ENCODE measurements around the gene KIF16B.

KIF16B gene

DNA sequence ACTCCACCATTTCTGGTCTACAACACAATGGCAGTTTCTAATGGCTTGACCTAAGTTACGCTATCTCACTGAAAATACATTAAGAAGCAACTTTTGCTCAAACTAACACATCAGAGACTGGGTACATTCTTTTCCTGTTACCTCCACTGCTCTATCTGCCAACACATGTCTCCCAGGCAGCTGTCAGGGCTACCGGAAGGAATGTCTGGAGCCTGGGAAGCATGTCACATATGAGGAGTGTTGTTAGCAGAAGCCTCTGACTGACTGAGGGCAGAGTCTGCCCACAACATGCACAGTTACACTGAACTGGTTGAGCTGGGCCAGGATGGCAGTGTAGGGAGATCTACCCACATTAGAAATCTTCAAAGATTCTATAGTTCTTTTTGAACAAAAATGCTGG is 264.5 kb downstream of the KIF16B start:
- Histone ChIP-seq H3K4me3 (replicated peaks; ENCODE audit: insufficient read depth, low read length) (no peak overlapping the region), H3K27ac (replicated peaks) (no peak overlapping the region), H3K27me3 (ENCODE audit: insufficient read depth, poor library complexity, severe bottlenecking) (no peaks in the 10 kb centered on the region)
- TF ChIP-seq, protein P1, sequence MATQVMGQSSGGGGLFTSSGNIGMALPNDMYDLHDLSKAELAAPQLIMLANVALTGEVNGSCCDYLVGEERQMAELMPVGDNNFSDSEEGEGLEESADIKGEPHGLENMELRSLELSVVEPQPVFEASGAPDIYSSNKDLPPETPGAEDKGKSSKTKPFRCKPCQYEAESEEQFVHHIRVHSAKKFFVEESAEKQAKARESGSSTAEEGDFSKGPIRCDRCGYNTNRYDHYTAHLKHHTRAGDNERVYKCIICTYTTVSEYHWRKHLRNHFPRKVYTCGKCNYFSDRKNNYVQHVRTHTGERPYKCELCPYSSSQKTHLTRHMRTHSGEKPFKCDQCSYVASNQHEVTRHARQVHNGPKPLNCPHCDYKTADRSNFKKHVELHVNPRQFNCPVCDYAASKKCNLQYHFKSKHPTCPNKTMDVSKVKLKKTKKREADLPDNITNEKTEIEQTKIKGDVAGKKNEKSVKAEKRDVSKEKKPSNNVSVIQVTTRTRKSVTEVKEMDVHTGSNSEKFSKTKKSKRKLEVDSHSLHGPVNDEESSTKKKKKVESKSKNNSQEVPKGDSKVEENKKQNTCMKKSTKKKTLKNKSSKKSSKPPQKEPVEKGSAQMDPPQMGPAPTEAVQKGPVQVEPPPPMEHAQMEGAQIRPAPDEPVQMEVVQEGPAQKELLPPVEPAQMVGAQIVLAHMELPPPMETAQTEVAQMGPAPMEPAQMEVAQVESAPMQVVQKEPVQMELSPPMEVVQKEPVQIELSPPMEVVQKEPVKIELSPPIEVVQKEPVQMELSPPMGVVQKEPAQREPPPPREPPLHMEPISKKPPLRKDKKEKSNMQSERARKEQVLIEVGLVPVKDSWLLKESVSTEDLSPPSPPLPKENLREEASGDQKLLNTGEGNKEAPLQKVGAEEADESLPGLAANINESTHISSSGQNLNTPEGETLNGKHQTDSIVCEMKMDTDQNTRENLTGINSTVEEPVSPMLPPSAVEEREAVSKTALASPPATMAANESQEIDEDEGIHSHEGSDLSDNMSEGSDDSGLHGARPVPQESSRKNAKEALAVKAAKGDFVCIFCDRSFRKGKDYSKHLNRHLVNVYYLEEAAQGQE (IDR thresholded peaks at IDR 0.05; ENCODE audit: insufficient replicate concordance, low read depth), result no peak
- TF ChIP-seq GABPA (IDR thresholded peaks at IDR 0.05; ENCODE audit: low read depth) (no peak), SPI1 (IDR thresholded peaks at IDR 0.05; ENCODE audit: borderline replicate concordance, low read depth) (no peak), POLR2AphosphoS5 (IDR thresholded peaks at IDR 0.05; ENCODE audit: low read depth) (no peak)
- TF ChIP-seq, protein P2, sequence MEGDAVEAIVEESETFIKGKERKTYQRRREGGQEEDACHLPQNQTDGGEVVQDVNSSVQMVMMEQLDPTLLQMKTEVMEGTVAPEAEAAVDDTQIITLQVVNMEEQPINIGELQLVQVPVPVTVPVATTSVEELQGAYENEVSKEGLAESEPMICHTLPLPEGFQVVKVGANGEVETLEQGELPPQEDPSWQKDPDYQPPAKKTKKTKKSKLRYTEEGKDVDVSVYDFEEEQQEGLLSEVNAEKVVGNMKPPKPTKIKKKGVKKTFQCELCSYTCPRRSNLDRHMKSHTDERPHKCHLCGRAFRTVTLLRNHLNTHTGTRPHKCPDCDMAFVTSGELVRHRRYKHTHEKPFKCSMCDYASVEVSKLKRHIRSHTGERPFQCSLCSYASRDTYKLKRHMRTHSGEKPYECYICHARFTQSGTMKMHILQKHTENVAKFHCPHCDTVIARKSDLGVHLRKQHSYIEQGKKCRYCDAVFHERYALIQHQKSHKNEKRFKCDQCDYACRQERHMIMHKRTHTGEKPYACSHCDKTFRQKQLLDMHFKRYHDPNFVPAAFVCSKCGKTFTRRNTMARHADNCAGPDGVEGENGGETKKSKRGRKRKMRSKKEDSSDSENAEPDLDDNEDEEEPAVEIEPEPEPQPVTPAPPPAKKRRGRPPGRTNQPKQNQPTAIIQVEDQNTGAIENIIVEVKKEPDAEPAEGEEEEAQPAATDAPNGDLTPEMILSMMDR (IDR thresholded peaks at IDR 0.05; ENCODE audit: insufficient read depth, low read length), result no peak
- no peak for DNase-seq (ENCODE audit: low read depth in 1 of 2, low spot score in 1 of 2)

DNA sequence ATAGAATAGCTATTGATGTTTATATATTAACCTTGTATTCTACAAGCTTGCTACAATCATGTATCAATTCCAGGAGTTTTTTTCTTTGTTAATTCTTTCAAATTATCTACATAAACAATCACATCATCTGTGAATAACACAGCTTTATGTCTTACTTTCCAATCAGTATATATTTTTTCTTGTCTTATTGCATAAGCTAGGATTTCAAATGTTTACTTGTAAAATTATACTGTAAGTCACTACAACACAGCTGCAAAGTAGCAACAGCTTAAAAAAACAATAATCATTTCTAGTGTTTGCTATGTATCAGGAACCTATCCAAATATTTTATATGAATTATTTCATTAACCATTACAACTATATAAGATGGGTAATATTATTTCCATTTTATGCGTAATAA is 270.4 kb downstream of the KIF16B start:
- H3K27ac ChIP-seq (replicated peaks), result no peak overlapping the region
- no peak for DNase-seq (ENCODE audit: low read depth in 1 of 2, low spot score in 1 of 2)
- no peak overlapping the region for H3K4me3 ChIP-seq (replicated peaks; ENCODE audit: insufficient read depth, low read length)
- no peaks in the 10 kb centered on the region for H3K27me3 ChIP-seq (ENCODE audit: insufficient read depth, poor library complexity, severe bottlenecking)
- TF ChIP-seq, protein P2 (IDR thresholded peaks at IDR 0.05; ENCODE audit: insufficient read depth, low read length), result no peak
- TF ChIP-seq POLR2AphosphoS5 (IDR thresholded peaks at IDR 0.05; ENCODE audit: low read depth) (no peak), GABPA (IDR thresholded peaks at IDR 0.05; ENCODE audit: low read depth) (no peak), SPI1 (IDR thresholded peaks at IDR 0.05; ENCODE audit: borderline replicate concordance, low read depth) (no peak)
- TF ChIP-seq, protein P1 (IDR thresholded peaks at IDR 0.05; ENCODE audit: insufficient replicate concordance, low read depth), result no peak

DNA sequence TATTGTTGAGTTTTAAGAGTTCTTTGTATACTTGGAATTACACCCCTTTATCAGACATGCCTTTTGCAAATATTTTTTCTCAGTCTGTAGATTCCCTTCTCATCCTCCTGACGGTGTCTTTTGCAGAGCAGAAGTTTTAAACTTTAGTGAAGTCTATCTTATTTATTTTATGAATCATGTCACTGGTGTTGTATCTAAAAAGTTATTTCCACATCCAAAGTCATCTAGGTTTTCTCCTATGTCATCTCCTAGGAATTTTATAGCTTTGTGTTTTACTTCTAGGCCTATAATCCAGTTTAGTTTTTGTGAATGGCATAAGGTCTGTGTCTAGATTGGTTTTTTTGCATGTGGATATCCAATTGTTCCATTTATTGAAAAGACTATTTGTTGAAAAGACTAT is 271.3 kb downstream of the KIF16B start:
- Histone ChIP-seq H3K27ac (replicated peaks) (no peak overlapping the region), H3K27me3 (ENCODE audit: insufficient read depth, poor library complexity, severe bottlenecking) (no peaks in the 10 kb centered on the region), H3K4me3 (replicated peaks; ENCODE audit: insufficient read depth, low read length) (no peak overlapping the region)
- DNase-seq (ENCODE audit: low read depth in 1 of 2, low spot score in 1 of 2), result no peak
- TF ChIP-seq, protein P1 (IDR thresholded peaks at IDR 0.05; ENCODE audit: insufficient replicate concordance, low read depth), result no peak
- TF ChIP-seq, protein P2 (IDR thresholded peaks at IDR 0.05; ENCODE audit: insufficient read depth, low read length), result no peak
- no peak for TF ChIP-seq SPI1 (IDR thresholded peaks at IDR 0.05; ENCODE audit: borderline replicate concordance, low read depth)
- TF ChIP-seq POLR2AphosphoS5 (IDR thresholded peaks at IDR 0.05; ENCODE audit: low read depth), result no peak
- no peak for TF ChIP-seq GABPA (IDR thresholded peaks at IDR 0.05; ENCODE audit: low read depth)
